A549 (cell line): ENCODE data around the gene RBMS3. TPM values are rescaled to one million over a fixed set of nuclear protein-coding genes. Genes with fewer than 3 reads are reported as not detected.

Experiments
- ATAC-seq, 2 experiments: fragments of 200-7000 bp in 1 of 2; fragments of >200 bp in 1 of 2; cut with Nextera tagmentation in 1 of 2; cut with Tn5 transposase in 1 of 2; 3 replicates each; pipeline versions ENCODE4 v1.8.0 to v1.9.1; 2018 to 2020; ENCODE audit warnings: mild to moderate bottlenecking in 1 of 2, moderate library complexity in 1 of 2
- CTCF ChIA-PET: fragments of 300-600 bp; sonication (Branson Sonifier 250); formaldehyde crosslinking; extraction: SDS; loops from one replicate; lab custom pipeline; 2021; ENCODE audit warnings: antibody characterized with exemption, inconsistent platforms; lab: Yijun Ruan, JAX
- POLR2A ChIA-PET: fragments of 350-600 bp; formaldehyde crosslinking; extraction: SDS; loops from one replicate; lab custom pipeline; 2021; ENCODE audit warnings: antibody characterized with exemption, inconsistent platforms; lab: Yijun Ruan, JAX
- DNase-seq, 2 experiments: peaks; one replicate each; pipeline versions ENCODE4 v3.0.0 to v3.0.0-alpha.2; 2011 to 2016; ENCODE audit warnings: low read depth in 1 of 2, low spot score in 1 of 2
- FAIRE-seq: peaks from 2 replicates; lab custom pipeline; 2011; peaks lifted over from hg19 to GRCh38; lab: Jason Lieb, UNC
- H3K27ac ChIP-seq, 2 experiments: fragments of >200 bp; sonication (Bioruptor Twin); formaldehyde crosslinking; 3 replicates each; pipeline ENCODE4 v1.5.1; 2016 to 2017
- H3K4me1 ChIP-seq: fragments of >200 bp; sonication (Bioruptor Twin); formaldehyde crosslinking; 3 replicates; pipeline ENCODE4 v1.6.1; 2016
- H3K4me2 ChIP-seq: fragments of >200 bp; sonication (Bioruptor Twin); formaldehyde crosslinking; 3 replicates; pipeline ENCODE4 v1.6.1; 2016
- H3K4me3 ChIP-seq: fragments of >200 bp; sonication (Bioruptor Twin); formaldehyde crosslinking; 3 replicates; pipeline ENCODE4 v1.5.1; 2016
- H3K9me3 ChIP-seq: fragments of >200 bp; sonication (Bioruptor Twin); formaldehyde crosslinking; 3 replicates; pipeline ENCODE4 v1.6.1; 2016
- CEBPB ChIP-seq, 2 experiments: fragments of >200 bp in 1 of 2; sonication (Bioruptor Twin) in 1 of 2; formaldehyde crosslinking in 1 of 2; IDR thresholded peaks; 2 replicates each; pipeline ENCODE4 v1.6.1; 2012 to 2016
- EP300 ChIP-seq, 2 experiments: fragments of >200 bp; sonication (Bioruptor Twin); formaldehyde crosslinking; IDR thresholded peaks; 2 replicates in 1 of 2; 3 replicates in 1 of 2; pipeline ENCODE4 v1.6.1; 2016 to 2017
- HEYL ChIP-seq: fragments of 250-450 bp; sonication (Bioruptor Pico); IDR thresholded peaks from 2 replicates; pipeline ENCODE4 v1.8.0; 2021; ENCODE audit warnings: mild to moderate bottlenecking, moderate library complexity
- HOXA7 ChIP-seq: fragments of 250-450 bp; sonication (Bioruptor Pico); IDR thresholded peaks from 2 replicates; pipeline ENCODE4 v1.5.0; 2020; ENCODE audit warnings: mild to moderate bottlenecking, moderate library complexity
- KDM1A ChIP-seq: fragments of 200-600 bp; sonication (generic); IDR thresholded peaks from 2 replicates; pipeline ENCODE4 v1.6.1; 2016; ENCODE audit warnings: low read depth, mild to moderate bottlenecking
- NPAS2 ChIP-seq: fragments of 250-450 bp; sonication (Bioruptor Pico); IDR thresholded peaks from 2 replicates; pipeline ENCODE4 v1.8.0; 2022; ENCODE audit warnings: mild to moderate bottlenecking, moderate library complexity, borderline replicate concordance
- PHF8 ChIP-seq: fragments of 200-600 bp; sonication (generic); IDR thresholded peaks from 2 replicates; pipeline ENCODE4 v1.6.1; 2016; ENCODE audit warnings: low read depth, mild to moderate bottlenecking, antibody characterized with exemption, moderate library complexity, borderline replicate concordance
- POLR2A ChIP-seq: IDR thresholded peaks from 2 replicates; pipeline ENCODE4 v1.6.1; 2012; ENCODE audit warnings: mild to moderate bottlenecking, low read length
- POLR2AphosphoS2 ChIP-seq: conservative IDR thresholded peaks from 2 replicates; pipeline ENCODE4 v1.6.1; 2012; ENCODE audit warnings: low read length, improper control_type of control experiment, inconsistent platforms
- RAD21 ChIP-seq, 2 experiments: fragments of >200 bp in 1 of 2; sonication (Bioruptor Twin) in 1 of 2; formaldehyde crosslinking in 1 of 2; IDR thresholded peaks in 1 of 2; conservative IDR thresholded peaks in 1 of 2; 2 replicates in 1 of 2; 3 replicates in 1 of 2; pipeline ENCODE4 v1.6.1; 2012 to 2018; ENCODE audit warnings: inconsistent platforms in 1 of 2
- RFX5 ChIP-seq: fragments of 450-650 bp; IDR thresholded peaks from 2 replicates; pipeline ENCODE4 v1.7.1; 2014; ENCODE audit warnings: antibody characterized with exemption, mild to moderate bottlenecking, moderate library complexity
- SMC3 ChIP-seq: fragments of >200 bp; sonication (Bioruptor Twin); formaldehyde crosslinking; IDR thresholded peaks from 3 replicates; pipeline ENCODE4 v1.6.1; 2018; ENCODE audit warnings: inconsistent platforms
- TFCP2L1 ChIP-seq: fragments of 250-450 bp; sonication (Bioruptor Pico); IDR thresholded peaks from 2 replicates; pipeline ENCODE4 v1.5.0; 2021; ENCODE audit warnings: mild to moderate bottlenecking
- TP53 ChIP-seq: fragments of 250-450 bp; sonication (Bioruptor Pico); IDR thresholded peaks from 2 replicates; pipeline ENCODE4 v1.5.0; 2021; ENCODE audit warnings: mild to moderate bottlenecking, moderate library complexity
- ZC3H11A ChIP-seq: fragments of 450-650 bp; IDR thresholded peaks from 2 replicates; pipeline ENCODE4 v1.6.1; 2014; ENCODE audit warnings: antibody characterized with exemption, mild to moderate bottlenecking
- WGBS: methylation state at CpG from one replicate; pipeline ENCODE4 v1.1.6; 2017; ENCODE audit errors: missing lambda C conversion rate; 5-methylcytosine and 5-hydroxymethylcytosine counted together
- polyA plus RNA-seq, 4 experiments: library from polyadenylated mRNA; depleted of rRNA in 3 of 4; stranded (reverse); fragments of >200 nt; fragmentation: RNase III in 1 of 4; extraction: RNeasy Plus Mini Kit Qiagen cat#74134 plus additional on column Dnase treatment in 1 of 4; gene quantifications; 2 replicates in 3 of 4; 3 replicates in 1 of 4; pipeline ENCODE4 v1.2.3, GENCODE V29; 2011 to 2017
- TF ChIP-seq, protein P1 (sequence below): fragments of >200 bp; sonication (Bioruptor Twin); formaldehyde crosslinking; IDR thresholded peaks from 2 replicates; pipeline ENCODE4 v1.6.1; 2016
- TF ChIP-seq, protein P2 (sequence below): fragments of >200 bp; sonication (Bioruptor Twin); formaldehyde crosslinking; IDR thresholded peaks from 3 replicates; pipeline ENCODE4 v1.5.1; 2016
- TF ChIP-seq, protein P3 (sequence below): fragments of 150-350 bp; IDR thresholded peaks from 2 replicates; pipeline ENCODE4 v1.6.1; 2014; ENCODE audit warnings: low read depth, mild to moderate bottlenecking, low read length
- TF ChIP-seq, protein P4 (sequence below): fragments of >200 bp; sonication (Bioruptor Twin); formaldehyde crosslinking; IDR thresholded peaks from 3 replicates; pipeline ENCODE4 v1.6.1; 2016
- TF ChIP-seq, protein P5 (sequence below): IDR thresholded peaks from 2 replicates; pipeline ENCODE4 v1.6.1; 2012

RBMS3 gene
- polyA plus RNA-seq, 2 of the 4 experiments (the other 2 are of a cell fraction): 0.92 to 4.1 TPM

DNA sequence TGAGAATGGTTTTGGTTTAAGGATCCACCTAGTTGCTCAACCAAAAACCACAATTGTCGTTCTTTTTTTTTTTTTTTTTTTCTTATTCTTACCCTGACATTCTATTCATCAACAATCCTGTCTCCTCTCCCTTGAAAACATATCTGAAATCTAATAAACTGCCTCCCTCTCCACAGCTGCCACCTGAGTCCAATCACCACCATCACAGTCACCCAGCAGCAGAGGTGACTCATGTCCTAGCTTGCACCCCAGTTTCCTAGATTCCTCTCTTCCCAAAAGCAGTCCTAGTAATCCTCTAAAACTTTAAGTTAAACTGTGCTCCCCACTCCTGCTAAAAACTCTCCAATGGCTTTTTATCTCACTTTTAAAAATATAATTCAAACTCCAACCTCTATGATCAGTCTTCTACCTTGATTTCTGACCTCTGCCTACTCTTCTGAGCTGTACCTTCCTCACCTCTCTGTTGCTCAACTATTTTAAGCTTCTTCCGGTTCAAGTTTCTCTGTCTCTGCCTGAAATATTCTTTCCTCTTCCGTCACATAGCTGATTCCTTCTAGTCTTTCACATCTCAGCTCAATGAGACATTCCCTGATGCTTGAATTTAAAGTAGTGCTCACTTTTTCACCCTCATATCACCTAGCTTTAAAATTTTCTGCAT, 33.7 kb upstream of the RBMS3 start:
- no peak for FAIRE-seq
- Histone ChIP-seq H3K4me2 (no peak overlapping the region), H3K4me3 (no peak overlapping the region), H3K4me1 (no peaks in the 10 kb centered on the region), H3K9me3 (no peaks in the 10 kb centered on the region), H3K27ac (no peak overlapping the region)
- CTCF ChIA-PET: no interaction called here
- TF ChIP-seq, protein P1, sequence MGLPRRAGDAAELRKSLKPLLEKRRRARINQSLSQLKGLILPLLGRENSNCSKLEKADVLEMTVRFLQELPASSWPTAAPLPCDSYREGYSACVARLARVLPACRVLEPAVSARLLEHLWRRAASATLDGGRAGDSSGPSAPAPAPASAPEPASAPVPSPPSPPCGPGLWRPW: no peak
- no peak for TF ChIP-seq TFCP2L1 (CRISPR knock-in tag)
- TF ChIP-seq, protein P2, sequence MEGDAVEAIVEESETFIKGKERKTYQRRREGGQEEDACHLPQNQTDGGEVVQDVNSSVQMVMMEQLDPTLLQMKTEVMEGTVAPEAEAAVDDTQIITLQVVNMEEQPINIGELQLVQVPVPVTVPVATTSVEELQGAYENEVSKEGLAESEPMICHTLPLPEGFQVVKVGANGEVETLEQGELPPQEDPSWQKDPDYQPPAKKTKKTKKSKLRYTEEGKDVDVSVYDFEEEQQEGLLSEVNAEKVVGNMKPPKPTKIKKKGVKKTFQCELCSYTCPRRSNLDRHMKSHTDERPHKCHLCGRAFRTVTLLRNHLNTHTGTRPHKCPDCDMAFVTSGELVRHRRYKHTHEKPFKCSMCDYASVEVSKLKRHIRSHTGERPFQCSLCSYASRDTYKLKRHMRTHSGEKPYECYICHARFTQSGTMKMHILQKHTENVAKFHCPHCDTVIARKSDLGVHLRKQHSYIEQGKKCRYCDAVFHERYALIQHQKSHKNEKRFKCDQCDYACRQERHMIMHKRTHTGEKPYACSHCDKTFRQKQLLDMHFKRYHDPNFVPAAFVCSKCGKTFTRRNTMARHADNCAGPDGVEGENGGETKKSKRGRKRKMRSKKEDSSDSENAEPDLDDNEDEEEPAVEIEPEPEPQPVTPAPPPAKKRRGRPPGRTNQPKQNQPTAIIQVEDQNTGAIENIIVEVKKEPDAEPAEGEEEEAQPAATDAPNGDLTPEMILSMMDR: no peak
- TF ChIP-seq EP300 (IDR thresholded peaks at IDR 0.05): no peak
- TF ChIP-seq KDM1A: no peak
- no peak for TF ChIP-seq PHF8
- TF ChIP-seq POLR2AphosphoS2: no peak
- 82% methylated on average over 3 of the region's 3 CpGs for WGBS
- no peak for DNase-seq
- no peak for ATAC-seq
- POLR2A ChIA-PET: no interaction called here

DNA sequence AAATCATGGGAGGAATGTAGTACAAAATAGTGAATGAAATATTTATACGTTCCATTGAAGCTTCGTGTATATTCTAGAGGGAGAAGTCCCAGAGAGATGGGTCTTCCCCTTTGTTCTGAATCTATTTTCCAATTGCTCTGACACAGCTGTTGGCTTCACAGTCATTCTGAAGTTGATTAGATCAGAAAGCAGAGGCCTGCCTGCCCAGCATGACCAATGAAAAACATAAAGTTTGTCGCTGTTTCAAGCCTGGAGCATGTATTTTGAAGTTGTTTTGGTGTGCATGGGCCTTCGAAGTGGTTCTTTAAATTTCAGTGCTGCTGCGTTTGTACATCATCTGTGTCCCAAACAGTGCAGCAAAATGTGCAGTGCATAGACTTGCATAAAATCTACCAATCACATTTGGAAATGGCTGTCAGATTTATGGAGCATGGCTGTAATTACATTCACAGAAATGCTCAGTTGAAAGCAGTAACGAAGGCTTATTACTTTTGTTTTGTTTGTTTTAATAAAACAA, 31.0 kb upstream of the RBMS3 start:
- POLR2A ChIA-PET: no interaction called here
- TF ChIP-seq, protein P3, sequence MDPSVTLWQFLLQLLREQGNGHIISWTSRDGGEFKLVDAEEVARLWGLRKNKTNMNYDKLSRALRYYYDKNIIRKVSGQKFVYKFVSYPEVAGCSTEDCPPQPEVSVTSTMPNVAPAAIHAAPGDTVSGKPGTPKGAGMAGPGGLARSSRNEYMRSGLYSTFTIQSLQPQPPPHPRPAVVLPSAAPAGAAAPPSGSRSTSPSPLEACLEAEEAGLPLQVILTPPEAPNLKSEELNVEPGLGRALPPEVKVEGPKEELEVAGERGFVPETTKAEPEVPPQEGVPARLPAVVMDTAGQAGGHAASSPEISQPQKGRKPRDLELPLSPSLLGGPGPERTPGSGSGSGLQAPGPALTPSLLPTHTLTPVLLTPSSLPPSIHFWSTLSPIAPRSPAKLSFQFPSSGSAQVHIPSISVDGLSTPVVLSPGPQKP: no peak
- TF ChIP-seq ZC3H11A: no peak
- ATAC-seq: no peak
- Histone ChIP-seq H3K9me3 (no peaks in the 10 kb centered on the region), H3K27ac (no peak overlapping the region), H3K4me2 (no peak overlapping the region), H3K4me3 (no peak overlapping the region), H3K4me1 (no peaks in the 10 kb centered on the region)
- 74% methylated on average over 6 of the region's 6 CpGs for WGBS
- no peak for DNase-seq
- FAIRE-seq: no peak
- CTCF ChIA-PET: no interaction called here

DNA sequence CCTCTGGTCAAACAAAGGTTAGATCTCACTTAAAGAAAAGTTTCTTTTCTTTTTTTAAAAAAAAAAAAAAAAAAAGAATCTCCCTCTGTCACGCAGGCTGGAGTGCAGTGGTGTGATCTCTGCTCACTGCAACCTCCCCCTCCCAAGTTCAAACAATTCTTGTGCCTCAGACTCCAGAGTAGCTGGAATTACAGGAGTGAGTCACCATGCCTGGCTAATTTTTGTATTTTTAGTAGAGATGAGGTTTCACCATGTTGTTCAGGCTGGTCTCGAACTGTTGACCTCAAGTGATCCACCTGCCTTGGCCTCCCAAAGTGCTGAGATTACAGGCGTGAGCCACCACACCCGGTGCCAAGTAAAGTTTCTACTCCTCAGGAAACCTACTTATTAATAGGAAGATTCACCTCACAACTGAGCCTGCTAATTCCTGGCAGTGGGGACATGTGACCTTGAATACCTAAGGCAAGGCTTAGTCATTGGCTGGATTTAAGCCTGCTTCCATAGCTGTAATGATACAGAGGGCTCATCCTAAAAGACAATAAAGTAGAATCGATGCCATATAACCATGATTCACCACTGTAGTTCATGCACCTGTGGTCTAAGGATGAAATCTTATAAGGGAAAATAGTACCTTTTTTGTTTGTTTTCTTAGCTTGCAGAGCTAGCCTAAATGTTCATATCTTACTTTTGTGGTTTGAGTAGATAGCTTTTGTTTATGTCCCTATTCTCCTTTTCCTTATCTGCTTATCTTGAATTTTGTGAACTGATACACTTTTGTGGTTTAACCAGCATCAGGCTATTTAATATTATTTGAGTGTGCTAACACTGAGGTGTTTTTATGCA, 24.8 kb upstream of the RBMS3 start:
- no peak overlapping the region for H3K4me3 ChIP-seq
- ATAC-seq: no peak
- H3K4me1 ChIP-seq: no peaks in the 10 kb centered on the region
- no peak for DNase-seq
- ChIA-PET CTCF (no interaction called here), POLR2A (no interaction called here)
- 75% methylated on average over 5 of the region's 5 CpGs for WGBS
- FAIRE-seq: no peak
- H3K4me2 ChIP-seq: no peak overlapping the region
- no peak for TF ChIP-seq NPAS2 (CRISPR knock-in tag)
- no peak for TF ChIP-seq TFCP2L1 (CRISPR knock-in tag)
- TF ChIP-seq HOXA7 (CRISPR knock-in tag): no peak
- H3K9me3 ChIP-seq: no peaks in the 10 kb centered on the region
- no peak overlapping the region for H3K27ac ChIP-seq

DNA sequence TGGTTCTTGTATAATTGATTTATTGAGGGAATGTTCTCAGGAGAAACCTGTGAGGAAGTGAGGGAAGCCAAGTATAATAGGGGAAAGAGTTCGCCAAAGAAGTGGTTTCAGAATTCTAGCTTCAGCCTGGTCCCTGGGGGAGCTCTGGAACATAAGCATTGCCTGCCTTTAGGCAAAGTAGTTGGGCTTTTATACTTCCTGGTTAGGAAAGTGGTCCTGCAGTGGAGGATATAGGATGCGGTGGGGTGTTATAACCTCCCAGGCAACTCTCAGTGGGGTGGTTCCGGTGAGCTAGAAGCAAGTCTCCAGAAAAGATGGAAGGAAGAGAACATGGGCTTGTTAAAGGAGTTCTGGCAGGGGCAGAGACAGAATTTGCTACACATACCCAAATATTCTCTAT, 22.7 kb upstream of the RBMS3 start:
- H3K4me1 ChIP-seq: no peaks in the 10 kb centered on the region
- DNase-seq (no peak), ATAC-seq (no peak), FAIRE-seq (no peak)
- no peaks in the 10 kb centered on the region for H3K9me3 ChIP-seq
- POLR2A ChIA-PET: no interaction called here
- H3K4me2 ChIP-seq: no peak overlapping the region
- 89% methylated on average over 3 of the region's 3 CpGs for WGBS
- no peak overlapping the region for H3K27ac ChIP-seq
- H3K4me3 ChIP-seq: no peak overlapping the region
- TF ChIP-seq, protein P4, sequence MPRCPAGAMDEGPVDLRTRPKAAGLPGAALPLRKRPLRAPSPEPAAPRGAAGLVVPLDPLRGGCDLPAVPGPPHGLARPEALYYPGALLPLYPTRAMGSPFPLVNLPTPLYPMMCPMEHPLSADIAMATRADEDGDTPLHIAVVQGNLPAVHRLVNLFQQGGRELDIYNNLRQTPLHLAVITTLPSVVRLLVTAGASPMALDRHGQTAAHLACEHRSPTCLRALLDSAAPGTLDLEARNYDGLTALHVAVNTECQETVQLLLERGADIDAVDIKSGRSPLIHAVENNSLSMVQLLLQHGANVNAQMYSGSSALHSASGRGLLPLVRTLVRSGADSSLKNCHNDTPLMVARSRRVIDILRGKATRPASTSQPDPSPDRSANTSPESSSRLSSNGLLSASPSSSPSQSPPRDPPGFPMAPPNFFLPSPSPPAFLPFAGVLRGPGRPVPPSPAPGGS: no peak
- TF ChIP-seq HEYL (CRISPR knock-in tag) (no peak), TP53 (no peak), POLR2A (no peak), RAD21 (conservative IDR thresholded peaks at IDR 0.05 in 1 of 2, IDR thresholded peaks at IDR 0.05 in 1 of 2) (no peak), SMC3 (no peak), CEBPB (IDR thresholded peaks at IDR 0.05) (no peak), RFX5 (no peak), HOXA7 (CRISPR knock-in tag) (no peak)
- TF ChIP-seq, protein P5, sequence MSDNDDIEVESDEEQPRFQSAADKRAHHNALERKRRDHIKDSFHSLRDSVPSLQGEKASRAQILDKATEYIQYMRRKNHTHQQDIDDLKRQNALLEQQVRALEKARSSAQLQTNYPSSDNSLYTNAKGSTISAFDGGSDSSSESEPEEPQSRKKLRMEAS: no peak
- TF ChIP-seq, all 56 proteins: peak for 0
- CTCF ChIA-PET: interaction anchor here (1.1 kb wide), 1 partner anchor 10 kb away, joined by 4 read pairs; no protein-coding TSS in a partner anchor
